Neural progenitor cell (in vitro differentiated cells): ENCODE data around the gene SLC4A4. TPM values are rescaled to one million over a fixed set of nuclear protein-coding genes. Genes with fewer than 3 reads are reported as not detected.
A peak's percentile ranks its signal among the peaks of the same experiment; 100 is the strongest.

Source experiments
- DNase-seq: peaks from one replicate; pipeline ENCODE4 v3.0.0-alpha.2; 2016; ENCODE audit warnings: low spot score
- H2AFZ ChIP-seq: fragments of 200-600 bp; sonication (generic); replicated peaks from 2 replicates; pipeline ENCODE4 v1.6.1; 2016; ENCODE audit warnings: antibody characterized with exemption
- H3F3A ChIP-seq: fragments of 200-600 bp; sonication (generic); 2 replicates; pipeline ENCODE4 v1.6.1; 2016; ENCODE audit warnings: antibody characterized with exemption, low read depth
- H3K27ac ChIP-seq: fragments of 200-600 bp; sonication (generic); 2 replicates; pipeline ENCODE4 v1.5.1; 2016; ENCODE audit warnings: mild to moderate bottlenecking
- H3K27me3 ChIP-seq: fragments of 200-600 bp; sonication (generic); 2 replicates; pipeline ENCODE4 v1.6.1; 2016; ENCODE audit warnings: mild to moderate bottlenecking, moderate library complexity
- H3K36me3 ChIP-seq: fragments of 200-600 bp; sonication (generic); 2 replicates; pipeline ENCODE4 v1.5.1; 2016
- H3K4me1 ChIP-seq: fragments of 200-600 bp; sonication (generic); 2 replicates; pipeline ENCODE4 v1.6.1; 2016; ENCODE audit warnings: mixed run types
- H3K4me2 ChIP-seq: fragments of 200-600 bp; sonication (generic); 2 replicates; pipeline ENCODE4 v1.6.1; 2016
- H3K4me3 ChIP-seq: fragments of 200-600 bp; sonication (generic); 2 replicates; pipeline ENCODE4 v1.5.1; 2016
- H3K79me2 ChIP-seq: fragments of 200-600 bp; sonication (generic); 2 replicates; pipeline ENCODE4 v1.6.1; 2016; ENCODE audit warnings: low read depth
- H3K9ac ChIP-seq: fragments of 200-600 bp; sonication (generic); 2 replicates; pipeline ENCODE4 v1.6.1; 2016
- H3K9me3 ChIP-seq: fragments of 200-600 bp; sonication (generic); 2 replicates; pipeline ENCODE4 v1.5.1; 2016; ENCODE audit warnings: low read depth
- H4K20me1 ChIP-seq: fragments of 200-600 bp; sonication (generic); 2 replicates; pipeline ENCODE4 v1.6.1; 2016; ENCODE audit warnings: low read depth
- H3K27ac Mint-ChIP-seq: 3 replicates; pipeline ENCODE4 v1.8.0; 2021; ENCODE audit warnings: mixed read lengths
- H3K27me3 Mint-ChIP-seq: 2 replicates; pipeline ENCODE4 v1.8.0; 2022; ENCODE audit warnings: low read depth, mild to moderate bottlenecking, inconsistent platforms, moderate library complexity, mixed read lengths; ENCODE audit not compliant: insufficient read depth
- H3K36me3 Mint-ChIP-seq: 3 replicates; pipeline ENCODE4 v1.8.0; 2021; ENCODE audit warnings: mixed read lengths
- H3K4me1 Mint-ChIP-seq: 3 replicates; pipeline ENCODE4 v1.8.0; 2021; ENCODE audit warnings: mixed read lengths
- H3K4me3 Mint-ChIP-seq: 3 replicates; pipeline ENCODE4 v1.8.0; 2021; ENCODE audit warnings: mild to moderate bottlenecking, moderate library complexity, mixed read lengths
- H3K9me3 Mint-ChIP-seq: 3 replicates; pipeline ENCODE4 v1.8.0; 2020; ENCODE audit warnings: mixed read lengths
- CTCF ChIP-seq: fragments of 200-600 bp; sonication (generic); IDR thresholded peaks from 2 replicates; pipeline ENCODE4 v1.5.1; 2017; ENCODE audit warnings: antibody characterized with exemption, mild to moderate bottlenecking
- EZH2 ChIP-seq: fragments of 200-600 bp; sonication (generic); IDR thresholded peaks from 2 replicates; pipeline ENCODE4 v1.6.1; 2017; ENCODE audit warnings: antibody characterized with exemption, mild to moderate bottlenecking, moderate library complexity
- EZH2phosphoT487 ChIP-seq: fragments of 200-600 bp; sonication (generic); IDR thresholded peaks from 2 replicates; pipeline ENCODE4 v1.6.1; 2017; ENCODE audit warnings: antibody characterized with exemption
- total RNA-seq: library from RNA; depleted of rRNA; stranded (reverse); fragments of >200 nt; gene quantifications from 2 replicates; pipeline ENCODE4 v1.2.3, GENCODE V29; 2015; ENCODE audit warnings: low replicate concordance

The SLC4A4 gene
- total RNA-seq, 1 donor from 2014 or later, result not detected

DNA sequence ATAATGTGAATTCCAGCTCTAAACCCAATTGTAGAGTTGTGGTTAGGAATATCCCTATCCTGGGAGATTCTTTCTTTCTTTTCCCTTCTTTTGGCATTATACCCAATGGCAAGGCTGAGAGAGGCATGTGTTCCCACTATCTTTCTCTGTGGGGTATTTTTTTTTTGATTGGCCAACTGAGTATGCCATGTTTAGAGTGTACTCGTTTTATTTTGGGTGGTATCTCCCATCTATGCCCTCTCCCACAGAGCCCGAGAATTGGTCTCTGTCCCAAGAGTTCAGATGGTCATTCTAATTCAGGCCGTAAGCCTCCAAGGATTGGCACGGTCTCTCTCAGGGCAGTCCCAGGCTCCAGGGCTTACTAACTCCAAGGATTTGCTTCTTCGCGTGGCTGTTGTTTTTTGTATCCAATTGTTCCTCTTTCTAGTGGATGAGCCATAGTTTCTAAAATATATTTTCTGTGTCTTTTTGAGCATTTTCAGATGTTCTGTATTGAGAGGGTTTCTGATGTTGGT, 198.8 kb downstream of the SLC4A4 start:
- H3K27me3 Mint-ChIP-seq, result peaks cover 2% of the 10 kb centered on the region
- H3K4me3 Mint-ChIP-seq, result no peak overlapping the region
- Histone ChIP-seq H3K36me3 (no peaks in the 10 kb centered on the region), H3K4me1 (no peaks in the 10 kb centered on the region), H4K20me1 (no peaks in the 10 kb centered on the region), H3K9ac (no peak overlapping the region), H2AFZ (no peak overlapping the region), H3K9me3 (no peaks in the 10 kb centered on the region), H3K79me2 (no peaks in the 10 kb centered on the region), H3K4me3 (no peak overlapping the region), H3K4me2 (no peak overlapping the region), H3K27ac (no peak overlapping the region), H3F3A (no peaks in the 10 kb centered on the region), H3K27me3 (no peaks in the 10 kb centered on the region)
- H3K36me3 Mint-ChIP-seq, result peaks cover 2% of the 10 kb centered on the region
- TF ChIP-seq EZH2 (no peak), EZH2phosphoT487 (no peak), CTCF (no peak)
- H3K9me3 Mint-ChIP-seq, result no peaks in the 10 kb centered on the region
- DNase-seq, result no peak
- peaks cover 5% of the 10 kb centered on the region for H3K4me1 Mint-ChIP-seq
- no peak overlapping the region for H3K27ac Mint-ChIP-seq

DNA sequence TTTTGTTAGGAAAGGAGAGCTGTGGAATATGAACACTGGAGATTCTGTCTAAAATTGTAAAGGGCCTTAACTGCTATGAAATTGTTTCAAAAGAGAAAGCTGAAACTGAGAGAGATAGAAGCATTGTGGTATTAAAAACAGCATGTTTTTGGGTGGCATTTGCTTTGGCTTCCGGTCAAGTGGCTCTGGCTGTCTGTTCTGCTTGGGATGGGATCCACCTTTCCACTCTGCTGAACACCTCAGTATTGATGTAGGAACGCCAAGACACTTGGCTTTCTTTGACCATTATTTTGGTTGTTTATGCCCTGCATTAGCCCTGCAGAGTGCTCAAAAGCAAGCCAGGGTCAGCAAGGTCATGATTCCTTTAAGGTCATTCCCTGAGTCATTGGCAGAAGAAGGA, 199.7 kb downstream of the SLC4A4 start:
- Histone ChIP-seq H3K27me3 (no peaks in the 10 kb centered on the region), H3K4me3 (no peak overlapping the region), H3K4me2 (no peak overlapping the region), H3F3A (no peaks in the 10 kb centered on the region), H3K79me2 (no peaks in the 10 kb centered on the region), H3K36me3 (no peaks in the 10 kb centered on the region), H4K20me1 (no peaks in the 10 kb centered on the region), H3K27ac (no peak overlapping the region), H3K9me3 (no peaks in the 10 kb centered on the region), H2AFZ (no peak overlapping the region), H3K4me1 (no peaks in the 10 kb centered on the region), H3K9ac (no peak overlapping the region)
- Mint-ChIP-seq H3K4me1 (peaks cover 5% of the 10 kb centered on the region), H3K36me3 (peaks cover 2% of the 10 kb centered on the region), H3K27me3 (peaks cover 2% of the 10 kb centered on the region), H3K27ac (no peak overlapping the region), H3K9me3 (no peaks in the 10 kb centered on the region), H3K4me3 (no peak overlapping the region)
- no peak for DNase-seq
- TF ChIP-seq EZH2phosphoT487 (no peak), EZH2 (no peak), CTCF (no peak)

GRCh38 chr4:71540749-71541269, 202.0 kb downstream of the SLC4A4 start:
- Histone ChIP-seq H3K9ac (no peak overlapping the region), H3K79me2 (no peaks in the 10 kb centered on the region), H3K4me2 (no peak overlapping the region), H3K9me3 (no peaks in the 10 kb centered on the region), H3F3A (no peaks in the 10 kb centered on the region), H2AFZ (peak overlapping the region; percentile 82), H3K4me3 (no peak overlapping the region), H3K27me3 (no peaks in the 10 kb centered on the region), H3K36me3 (no peaks in the 10 kb centered on the region), H3K4me1 (no peaks in the 10 kb centered on the region), H3K27ac (no peak overlapping the region), H4K20me1 (no peaks in the 10 kb centered on the region)
- Mint-ChIP-seq H3K27ac (no peak overlapping the region), H3K36me3 (no peaks in the 10 kb centered on the region), H3K27me3 (peaks cover 2% of the 10 kb centered on the region), H3K4me1 (peaks cover 5% of the 10 kb centered on the region), H3K9me3 (no peaks in the 10 kb centered on the region), H3K4me3 (no peak overlapping the region)
- no peak for DNase-seq
- TF ChIP-seq EZH2phosphoT487 (no peak), CTCF (peak; percentile 32), EZH2 (no peak)
